Measurements from ENCODE around the gene DAB1.

DNA sequence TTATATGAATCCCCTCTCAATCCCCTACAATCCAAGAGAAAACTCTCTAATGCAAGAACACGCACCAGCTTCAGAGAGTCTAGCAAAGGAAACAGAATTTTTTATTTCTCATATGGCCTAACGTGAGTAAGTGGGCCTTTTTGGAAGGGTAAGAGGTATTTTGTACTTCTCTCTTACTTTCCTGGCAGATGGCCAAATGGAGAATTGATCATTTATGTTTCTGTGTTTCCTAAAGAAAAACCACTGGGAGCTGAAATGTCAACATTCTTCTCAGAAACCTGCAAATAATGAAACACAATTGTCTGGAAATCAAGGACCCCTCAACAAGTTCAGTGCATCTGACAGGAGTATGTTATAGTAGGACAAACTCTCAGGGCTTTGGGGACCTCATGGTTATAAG, 281.7 kb downstream of the DAB1 start:
- TF ChIP-seq ZNF274 (IDR thresholded peaks at IDR 0.05; ENCODE audit: low read depth, low read length) (no peak), YY1 (IDR thresholded peaks at IDR 0.05; ENCODE audit: insufficient read depth, insufficient read length) (no peak), SUZ12 (IDR thresholded peaks at IDR 0.05; ENCODE audit: extremely low read depth, insufficient read depth, insufficient read length) (no peak)
